WTC11 (cell line): ENCODE measurements around the gene EHBP1L1. TPM values are rescaled to one million over a fixed set of nuclear protein-coding genes. Genes with fewer than 3 reads are reported as not detected.

Experiments
- ATAC-seq: fragments of 200-7000 bp; cut with Tn5 transposase; 2 replicates; pipeline ENCODE4 v1.10.0; 2021; ENCODE audit warnings: mild to moderate bottlenecking, moderate library complexity
- CTCF ChIA-PET: fragments of 300-600 bp; sonication (Branson Sonifier 250); formaldehyde crosslinking; loops from one replicate; lab custom pipeline; 2021; ENCODE audit warnings: antibody characterized with exemption; lab: Charles Lee
- POLR2A ChIA-PET: fragments of 350-600 bp; sonication (Branson Sonifier 250); formaldehyde crosslinking; loops from one replicate; lab custom pipeline; 2021; ENCODE audit warnings: antibody characterized with exemption; lab: Charles Lee
- DNase-seq: peaks from one replicate; pipeline ENCODE4 v3.0.0; 2021; ENCODE audit warnings: low spot score
- H3K27ac Mint-ChIP-seq: 2 replicates; pipeline ENCODE4 v1.8.0; 2021; ENCODE audit warnings: mixed read lengths
- H3K27me3 Mint-ChIP-seq: 2 replicates; pipeline ENCODE4 v1.8.0; 2021; ENCODE audit warnings: low read depth, mild to moderate bottlenecking, moderate library complexity, mixed read lengths
- H3K36me3 Mint-ChIP-seq: 2 replicates; pipeline ENCODE4 v1.8.0; 2021; ENCODE audit warnings: mixed read lengths
- H3K4me1 Mint-ChIP-seq: 2 replicates; pipeline ENCODE4 v1.8.0; 2022; ENCODE audit warnings: mixed read lengths
- H3K4me3 Mint-ChIP-seq: 2 replicates; pipeline ENCODE4 v1.8.0; 2021; ENCODE audit warnings: mild to moderate bottlenecking, moderate library complexity, mixed read lengths
- H3K9me3 Mint-ChIP-seq: 2 replicates; pipeline ENCODE4 v1.8.0; 2021; ENCODE audit warnings: mixed read lengths
- AR ChIP-seq: fragments of 250-450 bp; sonication (Bioruptor Pico); IDR thresholded peaks from 2 replicates; pipeline ENCODE4 v1.9.0; 2021; ENCODE audit warnings: mild to moderate bottlenecking
- ARID4B ChIP-seq: sonication (generic); formaldehyde crosslinking; IDR thresholded peaks from 2 replicates; pipeline ENCODE4 v1.8.0; 2023; ENCODE audit warnings: missing genetic modification reagents, mild to moderate bottlenecking, borderline replicate concordance
- CBFB ChIP-seq: sonication (generic); formaldehyde crosslinking; IDR thresholded peaks from 2 replicates; pipeline ENCODE4 v1.8.1; 2022; ENCODE audit warnings: mild to moderate bottlenecking, low read depth, missing genetic modification reagents
- CREM ChIP-seq: sonication (generic); formaldehyde crosslinking; IDR thresholded peaks from 2 replicates; pipeline ENCODE4 v1.8.1; 2022; ENCODE audit warnings: mild to moderate bottlenecking, missing genetic modification reagents, moderate library complexity
- ESRRA ChIP-seq: sonication (generic); formaldehyde crosslinking; IDR thresholded peaks from 2 replicates; pipeline ENCODE4 v1.8.1; 2022; ENCODE audit warnings: mild to moderate bottlenecking, missing genetic modification reagents, borderline replicate concordance
- GABPB1 ChIP-seq: sonication (generic); formaldehyde crosslinking; IDR thresholded peaks from 2 replicates; pipeline ENCODE4 v1.8.1; 2023; ENCODE audit warnings: mild to moderate bottlenecking, missing genetic modification reagents
- SP1 ChIP-seq: sonication (generic); formaldehyde crosslinking; conservative IDR thresholded peaks from 2 replicates; pipeline ENCODE4 v1.8.1; 2022; ENCODE audit warnings: missing genetic modification reagents
- ZNF219 ChIP-seq: sonication (generic); formaldehyde crosslinking; IDR thresholded peaks from 2 replicates; pipeline ENCODE4 v1.8.0; 2023; ENCODE audit warnings: missing genetic modification reagents, mild to moderate bottlenecking, borderline replicate concordance
- ZNF232 ChIP-seq: sonication (generic); formaldehyde crosslinking; IDR thresholded peaks from 2 replicates; pipeline ENCODE4 v1.8.0; 2022; ENCODE audit warnings: mild to moderate bottlenecking, missing genetic modification reagents
- ZNF512 ChIP-seq: sonication (generic); formaldehyde crosslinking; IDR thresholded peaks from 2 replicates; pipeline ENCODE4 v1.8.1; 2022; ENCODE audit warnings: missing genetic modification reagents, borderline replicate concordance
- total RNA-seq: library from RNA; stranded (reverse); gene quantifications from 3 replicates; pipeline ENCODE4 v1.2.3, GENCODE V29; 2021
- TF ChIP-seq, protein P1 (sequence below): fragments of 200-600 bp; IDR thresholded peaks from 2 replicates; pipeline ENCODE4 v1.8.0; 2022; ENCODE audit warnings: antibody characterized with exemption
- TF ChIP-seq, protein P2 (sequence below): sonication (generic); formaldehyde crosslinking; conservative IDR thresholded peaks from 2 replicates; pipeline ENCODE4 v1.8.1; 2023; ENCODE audit warnings: mild to moderate bottlenecking, low read depth, missing genetic modification reagents, moderate library complexity
- TF ChIP-seq, protein P3 (sequence below): fragments of 250-450 bp; sonication (Bioruptor Pico); IDR thresholded peaks from 2 replicates; pipeline ENCODE4 v1.9.0; 2021; ENCODE audit warnings: mild to moderate bottlenecking, borderline replicate concordance

The EHBP1L1 gene
- total RNA-seq, 1 experiment from 2014 or later = 11.8 TPM

GRCh38 chr11:65580756-65581155 lies 4.9 kb downstream of the EHBP1L1 start:
- CTCF ChIA-PET = interaction anchor here (1.0 to 1.3 kb wide), 2 partner anchors 11 to 13 kb away, joined by 3 to 4 read pairs; no protein-coding TSS in a partner anchor
- POLR2A ChIA-PET = no interaction called here
- Mint-ChIP-seq H3K36me3 (no peaks in the 10 kb centered on the region), H3K4me1 (peaks cover 9% of the 10 kb centered on the region), H3K9me3 (no peaks in the 10 kb centered on the region), H3K4me3 (no peak overlapping the region), H3K27me3 (peaks cover 67% of the 10 kb centered on the region), H3K27ac (no peak overlapping the region)
- ATAC-seq (no peak), DNase-seq (no peak)
- no peak for TF ChIP-seq GABPB1 (CRISPR knock-in tag)
- TF ChIP-seq AR = no peak
- TF ChIP-seq ZNF232 = no peak
- no peak for TF ChIP-seq ZNF512 (CRISPR knock-in tag)
- no peak for TF ChIP-seq CREM (CRISPR knock-in tag)
- TF ChIP-seq, protein P1, sequence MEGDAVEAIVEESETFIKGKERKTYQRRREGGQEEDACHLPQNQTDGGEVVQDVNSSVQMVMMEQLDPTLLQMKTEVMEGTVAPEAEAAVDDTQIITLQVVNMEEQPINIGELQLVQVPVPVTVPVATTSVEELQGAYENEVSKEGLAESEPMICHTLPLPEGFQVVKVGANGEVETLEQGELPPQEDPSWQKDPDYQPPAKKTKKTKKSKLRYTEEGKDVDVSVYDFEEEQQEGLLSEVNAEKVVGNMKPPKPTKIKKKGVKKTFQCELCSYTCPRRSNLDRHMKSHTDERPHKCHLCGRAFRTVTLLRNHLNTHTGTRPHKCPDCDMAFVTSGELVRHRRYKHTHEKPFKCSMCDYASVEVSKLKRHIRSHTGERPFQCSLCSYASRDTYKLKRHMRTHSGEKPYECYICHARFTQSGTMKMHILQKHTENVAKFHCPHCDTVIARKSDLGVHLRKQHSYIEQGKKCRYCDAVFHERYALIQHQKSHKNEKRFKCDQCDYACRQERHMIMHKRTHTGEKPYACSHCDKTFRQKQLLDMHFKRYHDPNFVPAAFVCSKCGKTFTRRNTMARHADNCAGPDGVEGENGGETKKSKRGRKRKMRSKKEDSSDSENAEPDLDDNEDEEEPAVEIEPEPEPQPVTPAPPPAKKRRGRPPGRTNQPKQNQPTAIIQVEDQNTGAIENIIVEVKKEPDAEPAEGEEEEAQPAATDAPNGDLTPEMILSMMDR = no peak
- TF ChIP-seq ESRRA = no peak
- TF ChIP-seq, protein P2, sequence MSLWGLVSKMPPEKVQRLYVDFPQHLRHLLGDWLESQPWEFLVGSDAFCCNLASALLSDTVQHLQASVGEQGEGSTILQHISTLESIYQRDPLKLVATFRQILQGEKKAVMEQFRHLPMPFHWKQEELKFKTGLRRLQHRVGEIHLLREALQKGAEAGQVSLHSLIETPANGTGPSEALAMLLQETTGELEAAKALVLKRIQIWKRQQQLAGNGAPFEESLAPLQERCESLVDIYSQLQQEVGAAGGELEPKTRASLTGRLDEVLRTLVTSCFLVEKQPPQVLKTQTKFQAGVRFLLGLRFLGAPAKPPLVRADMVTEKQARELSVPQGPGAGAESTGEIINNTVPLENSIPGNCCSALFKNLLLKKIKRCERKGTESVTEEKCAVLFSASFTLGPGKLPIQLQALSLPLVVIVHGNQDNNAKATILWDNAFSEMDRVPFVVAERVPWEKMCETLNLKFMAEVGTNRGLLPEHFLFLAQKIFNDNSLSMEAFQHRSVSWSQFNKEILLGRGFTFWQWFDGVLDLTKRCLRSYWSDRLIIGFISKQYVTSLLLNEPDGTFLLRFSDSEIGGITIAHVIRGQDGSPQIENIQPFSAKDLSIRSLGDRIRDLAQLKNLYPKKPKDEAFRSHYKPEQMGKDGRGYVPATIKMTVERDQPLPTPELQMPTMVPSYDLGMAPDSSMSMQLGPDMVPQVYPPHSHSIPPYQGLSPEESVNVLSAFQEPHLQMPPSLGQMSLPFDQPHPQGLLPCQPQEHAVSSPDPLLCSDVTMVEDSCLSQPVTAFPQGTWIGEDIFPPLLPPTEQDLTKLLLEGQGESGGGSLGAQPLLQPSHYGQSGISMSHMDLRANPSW (CRISPR knock-in tag) = no peak
- no peak for TF ChIP-seq ZNF219 (CRISPR knock-in tag)
- no peak for TF ChIP-seq SP1 (CRISPR knock-in tag)

- H3K27ac Mint-ChIP-seq = no peak overlapping the region
Observed at GRCh38 chr11:65581928-65582327, 6.1 kb downstream of the EHBP1L1 start.

More at GRCh38 chr11:65581928-65582327, 6.1 kb downstream of the EHBP1L1 start:
- Mint-ChIP-seq H3K4me3 (no peak overlapping the region), H3K36me3 (no peaks in the 10 kb centered on the region), H3K4me1 (peaks cover 9% of the 10 kb centered on the region), H3K9me3 (no peaks in the 10 kb centered on the region), H3K27me3 (peaks cover 69% of the 10 kb centered on the region)
- no peak for TF ChIP-seq CBFB
- TF ChIP-seq, protein P3, sequence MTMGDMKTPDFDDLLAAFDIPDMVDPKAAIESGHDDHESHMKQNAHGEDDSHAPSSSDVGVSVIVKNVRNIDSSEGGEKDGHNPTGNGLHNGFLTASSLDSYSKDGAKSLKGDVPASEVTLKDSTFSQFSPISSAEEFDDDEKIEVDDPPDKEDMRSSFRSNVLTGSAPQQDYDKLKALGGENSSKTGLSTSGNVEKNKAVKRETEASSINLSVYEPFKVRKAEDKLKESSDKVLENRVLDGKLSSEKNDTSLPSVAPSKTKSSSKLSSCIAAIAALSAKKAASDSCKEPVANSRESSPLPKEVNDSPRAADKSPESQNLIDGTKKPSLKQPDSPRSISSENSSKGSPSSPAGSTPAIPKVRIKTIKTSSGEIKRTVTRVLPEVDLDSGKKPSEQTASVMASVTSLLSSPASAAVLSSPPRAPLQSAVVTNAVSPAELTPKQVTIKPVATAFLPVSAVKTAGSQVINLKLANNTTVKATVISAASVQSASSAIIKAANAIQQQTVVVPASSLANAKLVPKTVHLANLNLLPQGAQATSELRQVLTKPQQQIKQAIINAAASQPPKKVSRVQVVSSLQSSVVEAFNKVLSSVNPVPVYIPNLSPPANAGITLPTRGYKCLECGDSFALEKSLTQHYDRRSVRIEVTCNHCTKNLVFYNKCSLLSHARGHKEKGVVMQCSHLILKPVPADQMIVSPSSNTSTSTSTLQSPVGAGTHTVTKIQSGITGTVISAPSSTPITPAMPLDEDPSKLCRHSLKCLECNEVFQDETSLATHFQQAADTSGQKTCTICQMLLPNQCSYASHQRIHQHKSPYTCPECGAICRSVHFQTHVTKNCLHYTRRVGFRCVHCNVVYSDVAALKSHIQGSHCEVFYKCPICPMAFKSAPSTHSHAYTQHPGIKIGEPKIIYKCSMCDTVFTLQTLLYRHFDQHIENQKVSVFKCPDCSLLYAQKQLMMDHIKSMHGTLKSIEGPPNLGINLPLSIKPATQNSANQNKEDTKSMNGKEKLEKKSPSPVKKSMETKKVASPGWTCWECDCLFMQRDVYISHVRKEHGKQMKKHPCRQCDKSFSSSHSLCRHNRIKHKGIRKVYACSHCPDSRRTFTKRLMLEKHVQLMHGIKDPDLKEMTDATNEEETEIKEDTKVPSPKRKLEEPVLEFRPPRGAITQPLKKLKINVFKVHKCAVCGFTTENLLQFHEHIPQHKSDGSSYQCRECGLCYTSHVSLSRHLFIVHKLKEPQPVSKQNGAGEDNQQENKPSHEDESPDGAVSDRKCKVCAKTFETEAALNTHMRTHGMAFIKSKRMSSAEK = no peak
- no peak for TF ChIP-seq ARID4B (CRISPR knock-in tag)
- no peak for TF ChIP-seq ESRRA
- TF ChIP-seq SP1 (CRISPR knock-in tag) = no peak
- TF ChIP-seq ZNF512 (CRISPR knock-in tag) = no peak
- no peak for ATAC-seq
- CTCF ChIA-PET = no interaction called here
- POLR2A ChIA-PET = no interaction called here
- DNase-seq = no peak
